GM18867 (cell line): ENCODE data around the gene PCDHGB1.
"Not testable (repeated sequence)": the region's sequence is repeated elsewhere in the genome, so short reads cannot be mapped to it uniquely, and the experiment has no call there.

Source experiments
- ATAC-seq: cut with Tn5 transposase; IDR thresholded peaks from one replicate; pipeline ENCODE4 v1.9.1; 2021; ENCODE audit warnings: mild to moderate bottlenecking, moderate library complexity; ENCODE audit not compliant: unreplicated experiment

The PCDHGB1 gene

GRCh38 chr5:141349917-141350619 is at the start of gene PCDHGB1:
PCDHGB1 (plus strand) TSS chr5:141350099; CDS start chr5:141350261, 162 bp downstream.
- ATAC-seq = peak; percentile 96

GRCh38 chr5:141303756-141304155 is 46.1 kb upstream of the PCDHGB1 start, which contains the start of gene SLC25A2:
SLC25A2 (minus strand) TSS chr5:141304049; CDS start chr5:141303865, 184 bp downstream.
- no peak for ATAC-seq

GRCh38 chr5:141306630-141307029 is 43.3 kb upstream of the PCDHGB1 start:
- no peak for ATAC-seq

- ATAC-seq = no peak
These were observed 36.2 kb upstream of the PCDHGB1 start for GRCh38 chr5:141313711-141314110.

DNA sequence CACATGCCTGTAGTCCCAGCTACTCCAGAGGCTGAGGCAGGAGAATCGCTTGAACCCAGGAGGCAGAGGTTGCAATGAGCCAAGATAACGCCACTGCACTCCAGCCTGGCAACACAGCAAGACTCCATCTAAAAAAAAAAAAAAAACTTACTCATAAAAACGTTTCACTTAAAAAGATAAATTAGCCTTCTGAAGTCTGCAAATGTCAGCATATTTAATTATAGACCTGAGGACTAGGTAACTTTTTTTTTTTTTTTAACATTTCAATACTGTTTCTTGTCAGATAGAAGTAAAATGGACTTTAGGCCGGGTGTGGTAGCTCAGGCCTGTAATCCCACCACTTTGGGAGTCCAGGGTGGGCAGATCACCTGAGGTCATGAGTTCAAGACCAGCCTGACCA is 32.9 kb upstream of the PCDHGB1 start:
- ATAC-seq = not testable (repeated sequence)

GRCh38 chr5:141319202-141319601 is 30.7 kb upstream of the PCDHGB1 start:
- no peak for ATAC-seq

GRCh38 chr5:141319699-141320098 is 30.2 kb upstream of the PCDHGB1 start:
- ATAC-seq = no peak

GRCh38 chr5:141320225-141321169 is 29.4 kb upstream of the PCDHGB1 start, which contains the start of gene TAF7:
TAF7 (minus strand) TSS chr5:141320784; CDS start chr5:141320044, 740 bp downstream.
- ATAC-seq = peak; percentile 94

- ATAC-seq = no peak
These were observed 27.6 kb upstream of the PCDHGB1 start for GRCh38 chr5:141322261-141322660.

- ATAC-seq = peak; percentile 84
These were observed 23.6 kb upstream of the PCDHGB1 start for GRCh38 chr5:141326088-141326854.

DNA sequence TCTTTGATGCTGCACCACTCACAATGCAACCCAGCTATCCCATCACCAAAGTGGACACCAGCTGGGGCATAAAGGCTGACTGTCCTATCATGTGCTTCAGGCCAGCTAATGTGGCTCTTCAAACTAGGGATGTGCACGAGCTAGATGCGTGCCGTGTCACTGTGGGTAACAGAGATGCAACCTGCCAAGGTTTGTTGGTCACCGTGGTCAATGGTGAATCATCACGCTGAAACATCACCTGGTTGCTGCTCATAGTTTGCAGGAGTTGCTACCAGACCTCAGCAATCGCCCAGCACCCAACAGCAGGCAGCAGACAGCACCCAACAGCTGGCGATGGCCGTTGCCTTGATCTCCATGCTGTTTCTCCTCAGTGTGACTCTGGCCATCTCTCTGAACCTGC is 21.7 kb upstream of the PCDHGB1 start:
- no peak for ATAC-seq

- peak; percentile 42 for ATAC-seq
These were observed 19.4 kb upstream of the PCDHGB1 start, which contains the start of gene PCDHGA1 for GRCh38 chr5:141330299-141331080. PCDHGA1 (plus strand) TSS chr5:141330514.

DNA sequence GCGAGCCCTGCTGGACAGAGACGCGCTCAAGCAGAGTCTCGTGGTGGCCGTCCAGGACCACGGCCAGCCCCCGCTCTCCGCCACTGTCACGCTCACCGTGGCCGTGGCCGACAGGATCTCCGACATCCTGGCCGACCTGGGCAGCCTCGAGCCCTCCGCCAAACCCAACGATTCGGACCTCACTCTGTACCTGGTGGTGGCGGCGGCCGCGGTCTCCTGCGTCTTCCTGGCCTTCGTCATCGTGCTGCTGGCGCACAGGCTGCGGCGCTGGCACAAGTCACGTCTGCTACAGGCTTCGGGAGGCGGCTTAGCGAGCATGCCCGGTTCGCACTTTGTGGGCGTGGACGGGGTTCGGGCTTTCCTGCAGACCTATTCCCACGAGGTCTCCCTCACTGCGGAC is 17.3 kb upstream of the PCDHGB1 start:
- not testable (repeated sequence) for ATAC-seq

GRCh38 chr5:141338538-141339306 is 11.2 kb upstream of the PCDHGB1 start, which contains the start of gene PCDHGA2:
PCDHGA2 (plus strand) TSS chr5:141338760.
- ATAC-seq = no peak

DNA sequence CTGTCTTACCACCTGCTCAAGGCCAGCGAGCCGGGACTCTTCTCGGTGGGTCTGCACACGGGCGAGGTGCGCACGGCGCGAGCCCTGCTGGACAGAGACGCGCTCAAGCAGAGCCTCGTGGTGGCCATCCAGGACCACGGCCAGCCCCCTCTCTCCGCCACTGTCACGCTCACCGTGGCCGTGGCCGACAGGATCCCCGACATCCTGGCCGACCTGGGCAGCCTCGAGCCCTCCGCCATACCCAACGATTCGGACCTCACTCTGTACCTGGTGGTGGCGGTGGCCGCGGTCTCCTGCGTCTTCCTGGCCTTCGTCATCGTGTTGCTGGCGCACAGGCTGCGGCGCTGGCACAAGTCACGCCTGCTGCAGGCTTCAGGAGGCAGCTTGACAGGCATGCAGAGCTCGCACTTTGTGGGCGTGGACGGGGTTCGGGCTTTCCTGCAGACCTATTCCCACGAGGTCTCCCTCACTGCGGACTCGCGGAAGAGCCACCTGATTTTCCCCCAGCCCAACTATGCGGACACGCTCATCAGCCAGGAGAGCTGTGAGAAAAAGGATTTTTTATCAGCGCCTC is 9.0 kb upstream of the PCDHGB1 start:
- ATAC-seq = not testable (repeated sequence)

- no peak for ATAC-seq
These were observed 7.1 kb upstream of the PCDHGB1 start for GRCh38 chr5:141342773-141343172.

DNA sequence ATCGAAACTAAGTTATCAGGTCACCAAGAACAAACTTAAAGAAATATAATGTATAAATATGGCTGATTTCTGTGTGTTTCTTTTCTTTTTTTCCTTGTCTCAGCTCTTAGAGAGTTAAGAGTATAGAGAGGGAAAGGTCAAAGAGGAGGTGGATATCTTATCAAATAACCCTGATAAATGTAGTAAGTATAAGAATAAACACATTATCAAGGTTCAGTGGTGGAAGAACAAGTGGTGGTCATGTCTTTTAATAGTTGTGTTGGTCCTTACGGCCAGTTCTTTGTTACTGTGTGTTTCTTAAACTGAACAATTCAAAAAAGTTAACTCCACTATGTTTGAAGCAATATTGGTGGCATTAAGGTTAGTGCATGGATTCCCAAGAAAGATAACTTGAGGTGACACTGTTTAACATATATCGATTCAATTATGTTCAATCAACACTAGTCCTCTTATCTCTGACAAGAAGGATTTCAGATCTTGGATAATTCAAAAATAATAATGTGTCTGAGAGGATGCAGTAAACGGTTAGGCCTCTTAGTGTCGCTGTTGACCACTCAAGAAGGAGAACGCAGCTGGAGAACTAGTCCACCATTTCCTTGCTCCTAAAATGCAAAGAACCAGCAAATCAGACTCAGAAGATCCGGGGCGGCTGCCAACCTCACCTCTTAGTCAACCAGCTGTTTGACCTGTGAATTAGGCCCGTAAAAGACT is 6.5 kb upstream of the PCDHGB1 start, which contains the start of gene PCDHGA3:
Gene PCDHGA3, plus strand, starts transcription at position 588 of the 711 bp plus-strand sequence. CDS start 205 bp downstream, outside the sequence.
- no peak for ATAC-seq

DNA sequence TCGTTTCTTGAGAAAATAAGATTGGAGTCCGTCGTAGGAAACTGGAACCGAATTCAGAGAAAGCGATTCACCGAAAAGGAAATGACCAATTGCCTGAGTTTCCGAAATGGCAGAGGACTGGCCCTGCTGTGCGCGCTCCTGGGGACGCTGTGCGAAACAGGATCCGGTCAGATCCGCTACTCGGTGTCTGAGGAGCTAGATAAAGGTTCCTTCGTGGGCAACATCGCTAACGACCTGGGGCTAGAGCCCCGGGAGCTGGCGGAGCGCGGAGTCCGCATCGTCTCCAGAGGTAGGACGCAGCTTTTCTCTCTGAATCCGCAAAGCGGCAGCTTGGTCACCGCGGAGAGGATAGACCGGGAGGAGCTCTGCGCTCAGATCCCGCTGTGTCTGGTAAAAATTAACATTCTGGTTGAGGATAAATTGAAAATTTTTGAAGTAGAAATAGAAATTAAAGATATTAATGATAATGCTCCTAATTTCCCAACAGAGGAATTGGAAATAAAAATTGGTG is 5.9 kb upstream of the PCDHGB1 start:
- no peak for ATAC-seq
